ENCODE measurements around the gene S100Z. TPM values are rescaled to one million over a fixed set of nuclear protein-coding genes. Genes with fewer than 3 reads are reported as not detected.
A peak's percentile ranks its signal among the peaks of the same experiment; 100 is the strongest.
"Not testable (repeated sequence)": the region's sequence is repeated elsewhere in the genome, so short reads cannot be mapped to it uniquely, and the experiment has no call there.

Gene S100Z
- total RNA-seq, 1 donor from 2014 or later: 0.38 TPM

GRCh38 chr5:76819851-76820525 lies 29.8 kb upstream of the S100Z start:
- H3K4me1 Mint-ChIP-seq (ENCODE audit: unreplicated experiment): peaks cover 59% of the 10 kb centered on the region
- peak overlapping the region; percentile 90 for H3K27ac Mint-ChIP-seq (ENCODE audit: unreplicated experiment)
- peak overlapping the region; percentile 98 for H3K4me3 Mint-ChIP-seq (ENCODE audit: unreplicated experiment)
- TF ChIP-seq CTCF (IDR thresholded peaks at IDR 0.05; ENCODE audit: unreplicated experiment): no peak
- peaks cover 6% of the 10 kb centered on the region for H3K27me3 Mint-ChIP-seq (ENCODE audit: unreplicated experiment)
- peak; percentile 20 for DNase-seq (ENCODE audit: low spot score)
- peaks cover 3% of the 10 kb centered on the region for H3K36me3 Mint-ChIP-seq (ENCODE audit: low read depth, unreplicated experiment)
- H3K9me3 Mint-ChIP-seq (ENCODE audit: unreplicated experiment): no peaks in the 10 kb centered on the region

- H3K4me1 Mint-ChIP-seq (ENCODE audit: unreplicated experiment): peaks cover 59% of the 10 kb centered on the region
- H3K36me3 Mint-ChIP-seq (ENCODE audit: low read depth, unreplicated experiment): peaks cover 3% of the 10 kb centered on the region
- TF ChIP-seq CTCF (IDR thresholded peaks at IDR 0.05; ENCODE audit: unreplicated experiment): no peak
- peak overlapping the region; percentile 98 for H3K4me3 Mint-ChIP-seq (ENCODE audit: unreplicated experiment)
- no peak for DNase-seq (ENCODE audit: low spot score)
- peaks cover 6% of the 10 kb centered on the region for H3K27me3 Mint-ChIP-seq (ENCODE audit: unreplicated experiment)
- peak overlapping the region; percentile 90 for H3K27ac Mint-ChIP-seq (ENCODE audit: unreplicated experiment)
- no peaks in the 10 kb centered on the region for H3K9me3 Mint-ChIP-seq (ENCODE audit: unreplicated experiment)
Measured at GRCh38 chr5:76820526-76820890, 29.3 kb upstream of the S100Z start.

- no peak for TF ChIP-seq CTCF (IDR thresholded peaks at IDR 0.05; ENCODE audit: unreplicated experiment)
- DNase-seq (ENCODE audit: low spot score): no peak
- Mint-ChIP-seq H3K4me1 (ENCODE audit: unreplicated experiment) (peaks cover 59% of the 10 kb centered on the region), H3K27me3 (ENCODE audit: unreplicated experiment) (peaks cover 6% of the 10 kb centered on the region), H3K4me3 (ENCODE audit: unreplicated experiment) (peak overlapping the region; percentile 98), H3K9me3 (ENCODE audit: unreplicated experiment) (no peaks in the 10 kb centered on the region), H3K36me3 (ENCODE audit: low read depth, unreplicated experiment) (peaks cover 3% of the 10 kb centered on the region), H3K27ac (ENCODE audit: unreplicated experiment) (peak overlapping the region; percentile 90)
Measured at GRCh38 chr5:76821136-76821535, 28.7 kb upstream of the S100Z start.

- not testable (repeated sequence) for H3K27me3 Mint-ChIP-seq (ENCODE audit: unreplicated experiment); H3K36me3 Mint-ChIP-seq (ENCODE audit: low read depth, unreplicated experiment); H3K9me3 Mint-ChIP-seq (ENCODE audit: unreplicated experiment); H3K27ac Mint-ChIP-seq (ENCODE audit: unreplicated experiment); DNase-seq (ENCODE audit: low spot score)
- H3K4me3 Mint-ChIP-seq (ENCODE audit: unreplicated experiment): peak overlapping the region; percentile 98
- H3K4me1 Mint-ChIP-seq (ENCODE audit: unreplicated experiment): peaks cover 49% of the 10 kb centered on the region
Measured at GRCh38 chr5:76822105-76822731, 27.6 kb upstream of the S100Z start.

- not testable (repeated sequence) for H3K4me3 Mint-ChIP-seq (ENCODE audit: unreplicated experiment); H3K27ac Mint-ChIP-seq (ENCODE audit: unreplicated experiment); H3K27me3 Mint-ChIP-seq (ENCODE audit: unreplicated experiment); DNase-seq (ENCODE audit: low spot score); H3K9me3 Mint-ChIP-seq (ENCODE audit: unreplicated experiment)
- Mint-ChIP-seq H3K36me3 (ENCODE audit: low read depth, unreplicated experiment) (peaks cover 14% of the 10 kb centered on the region), H3K4me1 (ENCODE audit: unreplicated experiment) (peaks cover 45% of the 10 kb centered on the region)
Measured at GRCh38 chr5:76826416-76826815, 23.4 kb upstream of the S100Z start.

GRCh38 chr5:76831110-76831452 lies 18.7 kb upstream of the S100Z start:
- DNase-seq (ENCODE audit: low spot score): peak; percentile 24
- TF ChIP-seq CTCF (IDR thresholded peaks at IDR 0.05; ENCODE audit: unreplicated experiment): no peak
- Mint-ChIP-seq H3K4me1 (ENCODE audit: unreplicated experiment) (peaks cover 35% of the 10 kb centered on the region), H3K36me3 (ENCODE audit: low read depth, unreplicated experiment) (peaks cover 29% of the 10 kb centered on the region), H3K27me3 (ENCODE audit: unreplicated experiment) (peaks cover 2% of the 10 kb centered on the region), H3K9me3 (ENCODE audit: unreplicated experiment) (no peaks in the 10 kb centered on the region), H3K4me3 (ENCODE audit: unreplicated experiment) (peak overlapping the region; percentile 85), H3K27ac (ENCODE audit: unreplicated experiment) (peak overlapping the region; percentile 93)
